ENCODE measurements around the gene C10orf67. TPM values are rescaled to one million over a fixed set of nuclear protein-coding genes. Genes with fewer than 3 reads are reported as not detected.

Gene C10orf67
- total and polyA plus RNA-seq, 2 of the 8 experiments (the other 6 are each of a cell fraction or from before 2014, with no cell fraction given): 0.05 to 0.11 TPM

- H3K36me3 ChIP-seq (ENCODE audit: control insufficient read depth in 2 of 4, insufficient read depth in 4 of 4, low read length in 3 of 4): no peaks in the 10 kb centered on the region; a peak in 1 of 8 replicates
- ChIA-PET POLR2A (ENCODE audit: partially characterized antibody) (interaction anchor here (0.6 kb wide), 1 partner anchor 65 kb away, joined by 3 read pairs; no protein-coding TSS in a partner anchor), CTCF (ENCODE audit: partially characterized antibody) (interaction anchor here (0.5 to 3.9 kb wide), 5 partner anchors 10 to 93 kb away, joined by 3 to 16 read pairs (median 3); no protein-coding TSS in a partner anchor)
- no peak overlapping the region for H3K14ac ChIP-seq (ENCODE audit: insufficient read length)
- H4K91ac ChIP-seq (replicated peaks; ENCODE audit: insufficient read length, low read length): no peak overlapping the region
- FAIRE-seq (no peak), DNase-seq (ENCODE audit: low read depth in 1 of 2, low spot score in 2 of 2) (no peak)
- peaks cover 78 to 92% (median 88%) of the 10 kb centered on the region in 4 experiments for H3K27me3 ChIP-seq (replicated peaks in 1 of 4; ENCODE audit: control insufficient read depth in 3 of 4, extremely low read depth in 1 of 4, insufficient read depth in 3 of 4, low read length in 3 of 4)
- H3K79me1 ChIP-seq (ENCODE audit: low read depth, low read length): no peaks in the 10 kb centered on the region
- H4K20me1 ChIP-seq (replicated peaks in 1 of 2; ENCODE audit: control insufficient read depth in 1 of 2, insufficient read depth in 2 of 2, low read length in 2 of 2): peaks cover 16 to 22% of the 10 kb centered on the region in 2 experiments
- H2BK120ac ChIP-seq (replicated peaks; ENCODE audit: low read depth, low read length): no peak overlapping the region
- no peak overlapping the region for H2BK20ac ChIP-seq (ENCODE audit: low read length)
- no peak overlapping the region for H3K56ac ChIP-seq (replicated peaks; ENCODE audit: insufficient read length, low read depth, low read length)
- peaks cover 5% of the 10 kb centered on the region; the same call in 1 of the 2 replicates for H3K23me2 ChIP-seq (ENCODE audit: low read depth, low read length)
- H2BK5ac ChIP-seq (ENCODE audit: low read depth, low read length): no peak overlapping the region
- no peak overlapping the region for H3K4ac ChIP-seq (replicated peaks; ENCODE audit: insufficient read length, low read depth, low read length)
- no peak overlapping the region for H3K4me2 ChIP-seq (ENCODE audit: insufficient read depth in 1 of 2, low read depth in 2 of 2, low read length in 2 of 2)
- H3K27ac ChIP-seq (ENCODE audit: low read depth, low read length): no peak overlapping the region
- H3K79me2 ChIP-seq (ENCODE audit: control insufficient read depth in 1 of 2, insufficient read depth in 2 of 2, low read length in 2 of 2): no peaks in the 10 kb centered on the region
- H2AFZ ChIP-seq (ENCODE audit: low read length): no peak overlapping the region
- H2BK12ac ChIP-seq (ENCODE audit: low read depth, low read length): no peak overlapping the region
- no peak overlapping the region for H4K8ac ChIP-seq (ENCODE audit: extremely low read depth, insufficient read depth, low read length)
- H3K4me1 ChIP-seq (replicated peaks in 1 of 4; ENCODE audit: control insufficient read depth in 3 of 4, insufficient read depth in 4 of 4, low read length in 3 of 4): peaks cover 3 to 28% (median 14%) of the 10 kb centered on the region in 4 experiments
- no peak overlapping the region for H4K5ac ChIP-seq (ENCODE audit: insufficient read length, low read depth, low read length)
- H3K9ac ChIP-seq (replicated peaks in 1 of 4; ENCODE audit: extremely low read depth in 1 of 4, low read depth in 3 of 4, low read length in 3 of 4): no peak overlapping the region
- H3K18ac ChIP-seq (ENCODE audit: extremely low read depth, low read length): no peak overlapping the region
- H3K23ac ChIP-seq (ENCODE audit: insufficient read length): no peak overlapping the region
- no peak overlapping the region for H2BK15ac ChIP-seq (ENCODE audit: low read length)
- H3K4me3 ChIP-seq (ENCODE audit: extremely low read depth in 1 of 4, insufficient read depth in 2 of 4, low read depth in 3 of 4, low read length in 4 of 4): no peak overlapping the region
- 18% methylated on average over 4 of the region's 4 CpGs; no CpG with 5 or more reads in 1 of the 2 experiments for WGBS, 2 experiments (ENCODE audit: extremely low coverage in 1 of 2, insufficient coverage in 1 of 2, insufficient read length in 1 of 2, insufficient replicate concordance in 2 of 2, low coverage in 1 of 2, low lambda C conversion rate in 2 of 2, missing lambda C conversion rate in 1 of 2)
- H3K9me3 ChIP-seq (ENCODE audit: insufficient read depth in 2 of 2, low read depth in 1 of 2, low read length in 1 of 2): no peaks in the 10 kb centered on the region
- no peak for TF ChIP-seq HDAC6 (IDR thresholded peaks at IDR 0.05; ENCODE audit: low read depth, low read length)
- no peak for TF ChIP-seq SIX5 (IDR thresholded peaks at IDR 0.05; ENCODE audit: low read depth, low read length)
- no peak for TF ChIP-seq CREB1 (IDR thresholded peaks at IDR 0.05)
- no peak for TF ChIP-seq NRF1 (IDR thresholded peaks at IDR 0.05; ENCODE audit: low read depth, low read length)
- TF ChIP-seq KDM4A (IDR thresholded peaks at IDR 0.05; ENCODE audit: low read depth, low read length, severe bottlenecking): no peak
- no peak for TF ChIP-seq EP300 (IDR thresholded peaks at IDR 0.05; ENCODE audit: borderline replicate concordance in 1 of 2, low read depth in 2 of 2, low read length in 2 of 2)
- no peak for TF ChIP-seq KDM5A (IDR thresholded peaks at IDR 0.05; ENCODE audit: low read length)
- TF ChIP-seq CBX8 (IDR thresholded peaks at IDR 0.05; ENCODE audit: borderline replicate concordance, low read depth, low read length): peak; percentile 90; the same call in 1 of the 2 replicates
- H2AK5ac ChIP-seq (ENCODE audit: low read depth, low read length): no peak overlapping the region
Observed at GRCh38 chr10:23201837-23202236, 142.8 kb downstream of the C10orf67 start.

Measured in H1 (cell line).